Measurements from ENCODE around the gene SBF2. TPM values are rescaled to one million over a fixed set of nuclear protein-coding genes. Genes with fewer than 3 reads are reported as not detected.

SBF2 gene
- polyA plus RNA-seq, 1 donor = 45.4 TPM

- no peak overlapping the region for H3K27ac ChIP-seq (ENCODE audit: low read length)
Observed at GRCh38 chr11:9803685-9804418, 490.2 kb downstream of the SBF2 start.

GRCh38 chr11:9802291-9802861 is 491.6 kb downstream of the SBF2 start:
- H3K27me3 ChIP-seq (ENCODE audit: control insufficient read depth, insufficient read depth, low read length) = no peaks in the 10 kb centered on the region
- H3K4me3 ChIP-seq (ENCODE audit: low read length) = no peak overlapping the region
- H3K36me3 ChIP-seq (ENCODE audit: control insufficient read depth, insufficient read depth, low read length) = peaks cover 15% of the 10 kb centered on the region
- DNase-seq = no peak
- H3K27ac ChIP-seq (ENCODE audit: low read length) = no peak overlapping the region
- H3K4me1 ChIP-seq (ENCODE audit: control insufficient read depth, insufficient read depth, low read length) = no peaks in the 10 kb centered on the region
- WGBS (ENCODE audit: insufficient coverage, low lambda C conversion rate) = no CpG with 5 or more reads among the region's 3 CpGs
- no peaks in the 10 kb centered on the region for H3K9me3 ChIP-seq (ENCODE audit: control insufficient read depth, low read depth, low read length)

More at GRCh38 chr11:9803685-9804418, 490.2 kb downstream of the SBF2 start:
- no peaks in the 10 kb centered on the region for H3K27me3 ChIP-seq (ENCODE audit: control insufficient read depth, insufficient read depth, low read length)
- no peaks in the 10 kb centered on the region for H3K4me1 ChIP-seq (ENCODE audit: control insufficient read depth, insufficient read depth, low read length)
- no peaks in the 10 kb centered on the region for H3K9me3 ChIP-seq (ENCODE audit: control insufficient read depth, low read depth, low read length)
- no peak for DNase-seq
- 43% methylated on average over 2 of the region's 5 CpGs for WGBS (ENCODE audit: insufficient coverage, low lambda C conversion rate)
- peaks cover 19% of the 10 kb centered on the region for H3K36me3 ChIP-seq (ENCODE audit: control insufficient read depth, insufficient read depth, low read length)
- no peak overlapping the region for H3K4me3 ChIP-seq (ENCODE audit: low read length)

- no peaks in the 10 kb centered on the region for H3K27me3 ChIP-seq (ENCODE audit: control insufficient read depth, insufficient read depth, low read length)
- H3K4me3 ChIP-seq (ENCODE audit: low read length) = no peak overlapping the region
- no peak for DNase-seq
- H3K27ac ChIP-seq (ENCODE audit: low read length) = no peak overlapping the region
- H3K36me3 ChIP-seq (ENCODE audit: control insufficient read depth, insufficient read depth, low read length) = peaks cover 11% of the 10 kb centered on the region
- 100% methylated on average over 2 of the region's 3 CpGs for WGBS (ENCODE audit: insufficient coverage, low lambda C conversion rate)
- H3K9me3 ChIP-seq (ENCODE audit: control insufficient read depth, low read depth, low read length) = no peaks in the 10 kb centered on the region
- H3K4me1 ChIP-seq (ENCODE audit: control insufficient read depth, insufficient read depth, low read length) = no peaks in the 10 kb centered on the region
Observed at GRCh38 chr11:9799886-9800285, 494.1 kb downstream of the SBF2 start.

GRCh38 chr11:9797300-9797699 is 496.7 kb downstream of the SBF2 start:
- no peak for DNase-seq
- no peaks in the 10 kb centered on the region for H3K4me1 ChIP-seq (ENCODE audit: control insufficient read depth, insufficient read depth, low read length)
- no peaks in the 10 kb centered on the region for H3K9me3 ChIP-seq (ENCODE audit: control insufficient read depth, low read depth, low read length)
- H3K4me3 ChIP-seq (ENCODE audit: low read length) = no peak overlapping the region
- WGBS (ENCODE audit: insufficient coverage, low lambda C conversion rate) = no CpG with 5 or more reads among the region's 4 CpGs
- no peaks in the 10 kb centered on the region for H3K27me3 ChIP-seq (ENCODE audit: control insufficient read depth, insufficient read depth, low read length)
- no peak overlapping the region for H3K27ac ChIP-seq (ENCODE audit: low read length)
- peaks cover 17% of the 10 kb centered on the region for H3K36me3 ChIP-seq (ENCODE audit: control insufficient read depth, insufficient read depth, low read length)

- Histone ChIP-seq H3K4me3 (ENCODE audit: low read length) (no peak overlapping the region), H3K4me1 (ENCODE audit: control insufficient read depth, insufficient read depth, low read length) (no peaks in the 10 kb centered on the region), H3K27ac (ENCODE audit: low read length) (no peak overlapping the region), H3K9me3 (ENCODE audit: control insufficient read depth, low read depth, low read length) (no peaks in the 10 kb centered on the region), H3K27me3 (ENCODE audit: control insufficient read depth, insufficient read depth, low read length) (no peaks in the 10 kb centered on the region), H3K36me3 (ENCODE audit: control insufficient read depth, insufficient read depth, low read length) (peaks cover 17% of the 10 kb centered on the region)
- 100% methylated on average over 1 of the region's 5 CpGs for WGBS (ENCODE audit: insufficient coverage, low lambda C conversion rate)
- DNase-seq = no peak
Observed at GRCh38 chr11:9796854-9797253, 497.2 kb downstream of the SBF2 start.

GRCh38 chr11:9796266-9796665 is 497.8 kb downstream of the SBF2 start:
- Histone ChIP-seq H3K27me3 (ENCODE audit: control insufficient read depth, insufficient read depth, low read length) (no peaks in the 10 kb centered on the region), H3K9me3 (ENCODE audit: control insufficient read depth, low read depth, low read length) (no peaks in the 10 kb centered on the region), H3K27ac (ENCODE audit: low read length) (no peak overlapping the region), H3K4me3 (ENCODE audit: low read length) (no peak overlapping the region), H3K36me3 (ENCODE audit: control insufficient read depth, insufficient read depth, low read length) (peaks cover 20% of the 10 kb centered on the region), H3K4me1 (ENCODE audit: control insufficient read depth, insufficient read depth, low read length) (no peaks in the 10 kb centered on the region)
- DNase-seq = no peak

- no peak overlapping the region for H3K27ac ChIP-seq (ENCODE audit: low read length)
- H3K4me1 ChIP-seq (ENCODE audit: control insufficient read depth, insufficient read depth, low read length) = no peaks in the 10 kb centered on the region
- 80% methylated on average over 3 of the region's 3 CpGs for whole genome bisulfite sequencing (ENCODE audit: insufficient coverage, low lambda C conversion rate)
- no peaks in the 10 kb centered on the region for H3K9me3 ChIP-seq (ENCODE audit: control insufficient read depth, low read depth, low read length)
- DNase-seq = no peak
- H3K36me3 ChIP-seq (ENCODE audit: control insufficient read depth, insufficient read depth, low read length) = peaks cover 45% of the 10 kb centered on the region
- no peaks in the 10 kb centered on the region for H3K27me3 ChIP-seq (ENCODE audit: control insufficient read depth, insufficient read depth, low read length)
- no peak overlapping the region for H3K4me3 ChIP-seq (ENCODE audit: low read length)
Observed at GRCh38 chr11:9790703-9791102, 503.3 kb downstream of the SBF2 start.

GRCh38 chr11:9789910-9790309 is 504.1 kb downstream of the SBF2 start:
- Histone ChIP-seq H3K4me1 (ENCODE audit: control insufficient read depth, insufficient read depth, low read length) (no peaks in the 10 kb centered on the region), H3K4me3 (ENCODE audit: low read length) (no peak overlapping the region), H3K27ac (ENCODE audit: low read length) (no peak overlapping the region), H3K36me3 (ENCODE audit: control insufficient read depth, insufficient read depth, low read length) (peaks cover 52% of the 10 kb centered on the region), H3K27me3 (ENCODE audit: control insufficient read depth, insufficient read depth, low read length) (no peaks in the 10 kb centered on the region), H3K9me3 (ENCODE audit: control insufficient read depth, low read depth, low read length) (no peaks in the 10 kb centered on the region)
- no CpG with 5 or more reads among the region's 3 CpGs for WGBS (ENCODE audit: insufficient coverage, low lambda C conversion rate)
- no peak for DNase-seq

GRCh38 chr11:9787981-9788521 is 506.0 kb downstream of the SBF2 start:
- Histone ChIP-seq H3K27me3 (ENCODE audit: control insufficient read depth, insufficient read depth, low read length) (no peaks in the 10 kb centered on the region), H3K36me3 (ENCODE audit: control insufficient read depth, insufficient read depth, low read length) (peaks cover 68% of the 10 kb centered on the region), H3K4me3 (ENCODE audit: low read length) (no peak overlapping the region), H3K27ac (ENCODE audit: low read length) (no peak overlapping the region), H3K4me1 (ENCODE audit: control insufficient read depth, insufficient read depth, low read length) (no peaks in the 10 kb centered on the region), H3K9me3 (ENCODE audit: control insufficient read depth, low read depth, low read length) (no peaks in the 10 kb centered on the region)
- WGBS (ENCODE audit: insufficient coverage, low lambda C conversion rate) = no CpG with 5 or more reads among the region's 3 CpGs
- no peak for DNase-seq

GRCh38 chr11:9787260-9787659 is 506.8 kb downstream of the SBF2 start:
- Histone ChIP-seq H3K27ac (ENCODE audit: low read length) (no peak overlapping the region), H3K4me3 (ENCODE audit: low read length) (no peak overlapping the region), H3K27me3 (ENCODE audit: control insufficient read depth, insufficient read depth, low read length) (no peaks in the 10 kb centered on the region), H3K36me3 (ENCODE audit: control insufficient read depth, insufficient read depth, low read length) (peaks cover 64% of the 10 kb centered on the region), H3K4me1 (ENCODE audit: control insufficient read depth, insufficient read depth, low read length) (no peaks in the 10 kb centered on the region), H3K9me3 (ENCODE audit: control insufficient read depth, low read depth, low read length) (no peaks in the 10 kb centered on the region)
- DNase-seq = no peak
- no CpG with 5 or more reads among the region's 5 CpGs for WGBS (ENCODE audit: insufficient coverage, low lambda C conversion rate)
